ENCODE results near the gene ZPBP. TPM values are rescaled to one million over a fixed set of nuclear protein-coding genes. Genes with fewer than 3 reads are reported as not detected.

Gene ZPBP
- total and polyA plus RNA-seq, 2 donors (not counting 1 experiment from before 2014, with no cell fraction given), result not detected

DNA sequence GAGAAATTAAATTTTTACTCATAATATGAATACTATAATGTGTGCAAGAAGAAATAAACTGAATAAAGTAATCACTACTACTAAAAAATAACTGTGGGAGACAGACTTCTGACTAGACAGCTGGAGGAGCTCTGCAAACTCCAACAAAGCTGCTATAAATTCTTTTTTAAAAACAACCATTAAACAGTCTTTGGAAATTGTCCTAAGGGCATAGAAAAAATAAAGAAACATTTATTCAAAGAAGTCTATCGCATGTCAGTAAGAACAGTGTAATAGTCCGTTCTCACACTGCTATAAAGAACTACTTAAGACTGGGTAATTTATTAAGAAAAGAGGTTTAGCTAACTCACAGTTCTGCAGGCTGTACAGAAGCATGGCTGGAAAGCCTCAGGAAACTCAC lies 56.0 kb downstream of the ZPBP start:
- no peak overlapping the region for H3K4me3 Mint-ChIP-seq
- no peaks in the 10 kb centered on the region for H3K9me3 Mint-ChIP-seq (ENCODE audit: insufficient read depth)
- H3K4me2 ChIP-seq (replicated peaks; ENCODE audit: low read depth, low read length, poor library complexity, severe bottlenecking), result no peak overlapping the region
- no peaks in the 10 kb centered on the region for H4K20me1 ChIP-seq (ENCODE audit: control insufficient read depth, insufficient read depth, low read length, poor library complexity, severe bottlenecking)
- no peaks in the 10 kb centered on the region for H3K4me1 ChIP-seq (ENCODE audit: control insufficient read depth in 2 of 2, insufficient read depth in 2 of 2, low read length in 2 of 2)
- no peak for ATAC-seq (ENCODE audit: low read depth)
- WGBS (ENCODE audit: insufficient coverage), result no CpG with 5 or more reads among the region's 2 CpGs
- TF ChIP-seq, protein P1, sequence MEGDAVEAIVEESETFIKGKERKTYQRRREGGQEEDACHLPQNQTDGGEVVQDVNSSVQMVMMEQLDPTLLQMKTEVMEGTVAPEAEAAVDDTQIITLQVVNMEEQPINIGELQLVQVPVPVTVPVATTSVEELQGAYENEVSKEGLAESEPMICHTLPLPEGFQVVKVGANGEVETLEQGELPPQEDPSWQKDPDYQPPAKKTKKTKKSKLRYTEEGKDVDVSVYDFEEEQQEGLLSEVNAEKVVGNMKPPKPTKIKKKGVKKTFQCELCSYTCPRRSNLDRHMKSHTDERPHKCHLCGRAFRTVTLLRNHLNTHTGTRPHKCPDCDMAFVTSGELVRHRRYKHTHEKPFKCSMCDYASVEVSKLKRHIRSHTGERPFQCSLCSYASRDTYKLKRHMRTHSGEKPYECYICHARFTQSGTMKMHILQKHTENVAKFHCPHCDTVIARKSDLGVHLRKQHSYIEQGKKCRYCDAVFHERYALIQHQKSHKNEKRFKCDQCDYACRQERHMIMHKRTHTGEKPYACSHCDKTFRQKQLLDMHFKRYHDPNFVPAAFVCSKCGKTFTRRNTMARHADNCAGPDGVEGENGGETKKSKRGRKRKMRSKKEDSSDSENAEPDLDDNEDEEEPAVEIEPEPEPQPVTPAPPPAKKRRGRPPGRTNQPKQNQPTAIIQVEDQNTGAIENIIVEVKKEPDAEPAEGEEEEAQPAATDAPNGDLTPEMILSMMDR (IDR thresholded peaks at IDR 0.05), result no peak
- TF ChIP-seq EZH2 (IDR thresholded peaks at IDR 0.05; ENCODE audit: borderline replicate concordance, insufficient read depth, low read depth, low read length, poor library complexity, severe bottlenecking), result no peak
- no peak overlapping the region for H3K4me3 ChIP-seq (ENCODE audit: control extremely low read depth in 1 of 5, extremely low read depth in 1 of 5, insufficient read depth in 1 of 5, low read depth in 2 of 5, low read length in 4 of 5)
- H3K9ac ChIP-seq (ENCODE audit: low read length), result no peak overlapping the region
- H2AFZ ChIP-seq (ENCODE audit: insufficient read depth, low read depth, low read length, poor library complexity, severe bottlenecking), result no peak overlapping the region
- H3K4me1 Mint-ChIP-seq, result no peaks in the 10 kb centered on the region
- H3K9me3 ChIP-seq (ENCODE audit: control extremely low read depth in 1 of 3, control insufficient read depth in 2 of 3, insufficient read depth in 1 of 3, low read length in 2 of 3), result no peaks in the 10 kb centered on the region
- ChIA-PET CTCF (no interaction called here), POLR2A (no interaction called here)
- no peaks in the 10 kb centered on the region for H3K79me2 ChIP-seq (ENCODE audit: control insufficient read depth, insufficient read depth, low read length)
- H3K27ac Mint-ChIP-seq, result no peak overlapping the region
- intact Hi-C loops (cut with micrococcal nuclease), result no loop called here
- H3K27me3 ChIP-seq (replicated peaks in 1 of 4; ENCODE audit: control extremely low read depth in 1 of 4, control insufficient read depth in 3 of 4, insufficient read depth in 4 of 4, low read length in 3 of 4), result peaks cover 0 to 17% (median 7%) of the 10 kb centered on the region in 4 experiments
- H3K27me3 Mint-ChIP-seq, result peaks cover 30% of the 10 kb centered on the region
- H3K27ac ChIP-seq (ENCODE audit: low read length in 2 of 2), result no peak overlapping the region
- DNase-seq, result no peak
- H3K36me3 ChIP-seq (replicated peaks in 1 of 2; ENCODE audit: control extremely low read depth in 1 of 2, control insufficient read depth in 1 of 2, extremely low read depth in 1 of 2, insufficient read depth in 2 of 2, low read length in 1 of 2), result no peaks in the 10 kb centered on the region

DNA sequence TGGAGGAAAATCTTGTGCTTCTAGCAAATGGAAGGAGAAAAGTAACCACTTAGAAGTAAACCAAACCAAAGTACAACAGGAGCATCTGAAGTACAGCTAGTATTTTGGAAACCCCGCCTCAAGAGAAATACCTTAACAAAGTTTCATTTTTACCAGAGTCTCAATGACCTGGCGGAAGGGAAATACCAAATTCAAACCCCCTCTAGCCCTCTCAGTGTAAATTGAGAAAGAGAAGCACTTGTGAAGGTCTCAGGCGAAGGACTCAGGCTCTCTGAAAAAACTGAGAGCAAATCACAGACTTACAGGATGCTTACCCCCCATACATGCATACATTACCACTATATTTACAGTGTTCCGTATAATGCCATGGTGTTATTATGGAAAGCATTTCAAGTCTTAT lies 70.1 kb downstream of the ZPBP start:
- POLR2A ChIA-PET, result no interaction called here

More for the DNA sequence above, 70.1 kb downstream of the ZPBP start:
- no peak overlapping the region for H3K4me2 ChIP-seq (replicated peaks; ENCODE audit: low read depth, low read length, poor library complexity, severe bottlenecking)
- H3K27me3 ChIP-seq (replicated peaks in 1 of 4; ENCODE audit: control extremely low read depth in 1 of 4, control insufficient read depth in 3 of 4, insufficient read depth in 4 of 4, low read length in 3 of 4), result peaks cover 0 to 2% (median 0%) of the 10 kb centered on the region in 4 experiments
- no peaks in the 10 kb centered on the region for H3K9me3 Mint-ChIP-seq (ENCODE audit: insufficient read depth)
- H2AFZ ChIP-seq (ENCODE audit: insufficient read depth, low read depth, low read length, poor library complexity, severe bottlenecking), result no peak overlapping the region
- no peaks in the 10 kb centered on the region for H3K79me2 ChIP-seq (ENCODE audit: control insufficient read depth, insufficient read depth, low read length)
- no peaks in the 10 kb centered on the region for H4K20me1 ChIP-seq (ENCODE audit: control insufficient read depth, insufficient read depth, low read length, poor library complexity, severe bottlenecking)
- CTCF ChIA-PET, result no interaction called here
- H3K4me1 ChIP-seq (ENCODE audit: control insufficient read depth in 2 of 2, insufficient read depth in 2 of 2, low read length in 2 of 2), result no peaks in the 10 kb centered on the region
- no peak overlapping the region for H3K4me3 ChIP-seq (ENCODE audit: control extremely low read depth in 1 of 5, extremely low read depth in 1 of 5, insufficient read depth in 1 of 5, low read depth in 2 of 5, low read length in 4 of 5)
- H3K27ac Mint-ChIP-seq, result no peak overlapping the region
- intact Hi-C loops (cut with micrococcal nuclease), result no loop called here
- no peaks in the 10 kb centered on the region for H3K9me3 ChIP-seq (ENCODE audit: control extremely low read depth in 1 of 3, control insufficient read depth in 2 of 3, insufficient read depth in 1 of 3, low read length in 2 of 3)
- TF ChIP-seq EZH2 (IDR thresholded peaks at IDR 0.05; ENCODE audit: borderline replicate concordance, insufficient read depth, low read depth, low read length, poor library complexity, severe bottlenecking), result no peak
- TF ChIP-seq, protein P1 (IDR thresholded peaks at IDR 0.05), result no peak
- WGBS (ENCODE audit: insufficient coverage), result no CpG with 5 or more reads among the region's 4 CpGs
- no peak for DNase-seq
- H3K4me3 Mint-ChIP-seq, result no peak overlapping the region
- no peaks in the 10 kb centered on the region for H3K4me1 Mint-ChIP-seq
- no peaks in the 10 kb centered on the region for H3K36me3 ChIP-seq (replicated peaks in 1 of 2; ENCODE audit: control extremely low read depth in 1 of 2, control insufficient read depth in 1 of 2, extremely low read depth in 1 of 2, insufficient read depth in 2 of 2, low read length in 1 of 2)
- ATAC-seq (ENCODE audit: low read depth), result no peak
- H3K27me3 Mint-ChIP-seq, result peaks cover 19% of the 10 kb centered on the region
- H3K9ac ChIP-seq (ENCODE audit: low read length), result no peak overlapping the region
- H3K27ac ChIP-seq (ENCODE audit: low read length in 2 of 2), result no peak overlapping the region

Measured in B cell (primary cell).